ENCODE results near the gene P4HA2.

The P4HA2 gene

GRCh38 chr5:132179405-132179804 is 48.2 kb downstream of the P4HA2 start:
- Histone ChIP-seq H3K79me2 (ENCODE audit: insufficient read depth, low read length) (no peaks in the 10 kb centered on the region), H3K4me3 (ENCODE audit: insufficient read depth, low read length, poor library complexity, severe bottlenecking) (no peak overlapping the region), H3K27ac (ENCODE audit: low read depth, low read length) (no peak overlapping the region), H4K20me1 (ENCODE audit: low read depth, low read length) (no peaks in the 10 kb centered on the region), H3K9me3 (ENCODE audit: insufficient read depth, low read length) (no peaks in the 10 kb centered on the region), H3K27me3 (ENCODE audit: low read length) (no peaks in the 10 kb centered on the region), H3F3A (ENCODE audit: insufficient read depth) (no peaks in the 10 kb centered on the region), H3K9ac (ENCODE audit: low read length) (no peak overlapping the region), H3K4me2 (ENCODE audit: low read depth, low read length, poor library complexity, severe bottlenecking) (no peak overlapping the region), H3K9me2 (replicated peaks; ENCODE audit: insufficient read depth, low read length) (no peaks in the 10 kb centered on the region), H2AFZ (ENCODE audit: low read depth, low read length, severe bottlenecking) (no peak overlapping the region), H3K36me3 (ENCODE audit: low read length) (no peaks in the 10 kb centered on the region)
- TF ChIP-seq CTCF (IDR thresholded peaks at IDR 0.05; ENCODE audit: insufficient read depth, low read length, poor library complexity, severe bottlenecking) = no peak
- no peak for TF ChIP-seq EZH2phosphoT487 (conservative IDR thresholded peaks at IDR 0.05; ENCODE audit: low read length)

DNA sequence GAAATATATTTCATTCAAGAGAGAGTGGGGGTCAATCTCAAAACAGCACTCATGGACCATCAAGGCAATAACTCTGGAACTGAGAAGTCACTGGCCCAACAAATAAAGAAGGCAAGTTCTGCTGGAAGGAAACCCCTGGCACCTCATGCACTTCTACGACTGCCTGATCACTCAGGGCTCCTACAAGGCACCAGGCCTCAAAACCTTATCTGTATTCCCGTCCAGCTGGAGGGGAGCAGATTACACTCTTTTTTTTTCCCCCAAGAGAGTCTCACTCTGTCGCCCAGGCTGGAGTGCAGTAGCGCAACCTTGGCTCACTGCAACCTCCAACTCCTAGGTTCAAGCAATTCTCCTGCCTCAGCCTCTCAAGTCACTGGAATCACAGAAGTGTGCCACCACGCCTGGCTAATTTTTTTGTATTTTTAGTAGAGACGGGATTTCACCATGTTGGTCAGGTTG is 49.9 kb downstream of the P4HA2 start:
- TF ChIP-seq EZH2phosphoT487 (conservative IDR thresholded peaks at IDR 0.05; ENCODE audit: low read length) (no peak), CTCF (IDR thresholded peaks at IDR 0.05; ENCODE audit: insufficient read depth, low read length, poor library complexity, severe bottlenecking) (no peak)
- no peak overlapping the region for H3K9ac ChIP-seq (ENCODE audit: low read length)
- H3F3A ChIP-seq (ENCODE audit: insufficient read depth) = no peaks in the 10 kb centered on the region

DNA sequence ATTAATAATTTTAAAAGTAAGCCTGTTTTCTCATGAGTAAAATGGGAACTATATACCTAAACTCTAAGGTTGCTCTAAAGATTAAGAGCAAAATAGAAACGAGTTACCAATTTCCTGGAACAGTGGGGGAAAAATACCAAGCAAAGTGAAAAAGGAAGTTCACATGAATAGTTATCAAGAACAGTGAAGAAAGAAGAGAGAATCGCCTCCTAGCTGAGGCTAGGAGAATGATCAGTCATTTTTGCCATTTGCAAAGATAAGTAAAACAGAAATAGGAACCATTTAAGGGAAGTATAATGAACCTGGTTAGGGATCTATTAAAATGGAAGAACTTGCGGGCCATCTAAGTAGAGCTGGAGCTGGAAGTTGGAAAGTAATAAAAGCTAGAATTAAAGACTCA is 50.7 kb downstream of the P4HA2 start:
- H3K4me3 ChIP-seq (ENCODE audit: insufficient read depth, low read length, poor library complexity, severe bottlenecking) = no peak overlapping the region

More for the DNA sequence above, 49.9 kb downstream of the P4HA2 start:
- Histone ChIP-seq H4K20me1 (ENCODE audit: low read depth, low read length) (no peaks in the 10 kb centered on the region), H3K27ac (ENCODE audit: low read depth, low read length) (no peak overlapping the region), H3K27me3 (ENCODE audit: low read length) (no peaks in the 10 kb centered on the region), H3K9me2 (replicated peaks; ENCODE audit: insufficient read depth, low read length) (no peaks in the 10 kb centered on the region), H3K9me3 (ENCODE audit: insufficient read depth, low read length) (no peaks in the 10 kb centered on the region), H3K4me3 (ENCODE audit: insufficient read depth, low read length, poor library complexity, severe bottlenecking) (no peak overlapping the region), H3K36me3 (ENCODE audit: low read length) (no peaks in the 10 kb centered on the region), H3K4me2 (ENCODE audit: low read depth, low read length, poor library complexity, severe bottlenecking) (no peak overlapping the region), H3K79me2 (ENCODE audit: insufficient read depth, low read length) (no peaks in the 10 kb centered on the region), H2AFZ (ENCODE audit: low read depth, low read length, severe bottlenecking) (no peak overlapping the region)

More for the DNA sequence above, 50.7 kb downstream of the P4HA2 start:
- H3K27me3 ChIP-seq (ENCODE audit: low read length) = no peaks in the 10 kb centered on the region
- H2AFZ ChIP-seq (ENCODE audit: low read depth, low read length, severe bottlenecking) = no peak overlapping the region
- no peak overlapping the region for H3K9ac ChIP-seq (ENCODE audit: low read length)
- no peak overlapping the region for H3K4me2 ChIP-seq (ENCODE audit: low read depth, low read length, poor library complexity, severe bottlenecking)
- no peak for TF ChIP-seq EZH2phosphoT487 (conservative IDR thresholded peaks at IDR 0.05; ENCODE audit: low read length)
- TF ChIP-seq CTCF (IDR thresholded peaks at IDR 0.05; ENCODE audit: insufficient read depth, low read length, poor library complexity, severe bottlenecking) = no peak
- H3K27ac ChIP-seq (ENCODE audit: low read depth, low read length) = no peak overlapping the region
- H3F3A ChIP-seq (ENCODE audit: insufficient read depth) = no peaks in the 10 kb centered on the region
- H3K79me2 ChIP-seq (ENCODE audit: insufficient read depth, low read length) = no peaks in the 10 kb centered on the region
- H4K20me1 ChIP-seq (ENCODE audit: low read depth, low read length) = no peaks in the 10 kb centered on the region
- no peaks in the 10 kb centered on the region for H3K9me3 ChIP-seq (ENCODE audit: insufficient read depth, low read length)
- no peaks in the 10 kb centered on the region for H3K9me2 ChIP-seq (replicated peaks; ENCODE audit: insufficient read depth, low read length)
- no peaks in the 10 kb centered on the region for H3K36me3 ChIP-seq (ENCODE audit: low read length)
